ENCODE data around the gene GASK1A. TPM values are rescaled to one million over a fixed set of nuclear protein-coding genes. Genes with fewer than 3 reads are reported as not detected.
A peak's percentile ranks its signal among the peaks of the same experiment; 100 is the strongest.
"Not testable (repeated sequence)": the region's sequence is repeated elsewhere in the genome, so short reads cannot be mapped to it uniquely, and the experiment has no call there.

GASK1A gene
- total RNA-seq, 1 donor from 2014 or later: 1.6 TPM

GRCh38 chr3:42961633-42962032, 17.5 kb upstream of the GASK1A start:
- Histone ChIP-seq H3K27me3 (ENCODE audit: low read depth) (peaks cover 4% of the 10 kb centered on the region), H3K27ac (replicated peaks) (no peak overlapping the region), H3K4me3 (no peak overlapping the region), H3K36me3 (no peaks in the 10 kb centered on the region), H3K9me3 (replicated peaks) (no peaks in the 10 kb centered on the region), H3K4me1 (no peaks in the 10 kb centered on the region)
- intact Hi-C loops (cut with micrococcal nuclease): loop anchor here (5.0 kb wide), 1 partner anchor 196 kb away; no protein-coding TSS in a partner anchor
- DNase-seq: no peak
- TF ChIP-seq CTCF (IDR thresholded peaks at IDR 0.05; ENCODE audit: borderline replicate concordance): peak; percentile 76

GRCh38 chr3:42963269-42963668, 15.8 kb upstream of the GASK1A start:
- no peak for TF ChIP-seq CTCF (IDR thresholded peaks at IDR 0.05; ENCODE audit: borderline replicate concordance)
- H3K27me3 ChIP-seq (ENCODE audit: low read depth): peaks cover 4% of the 10 kb centered on the region
- H3K36me3 ChIP-seq: no peaks in the 10 kb centered on the region
- intact Hi-C loops (cut with micrococcal nuclease): loop anchor here (5.0 kb wide), 1 partner anchor 194 kb away; no protein-coding TSS in a partner anchor
- H3K4me1 ChIP-seq: no peaks in the 10 kb centered on the region
- H3K4me3 ChIP-seq: no peak overlapping the region
- H3K9me3 ChIP-seq (replicated peaks): no peaks in the 10 kb centered on the region
- H3K27ac ChIP-seq (replicated peaks): no peak overlapping the region
- no peak for DNase-seq

- TF ChIP-seq CTCF (IDR thresholded peaks at IDR 0.05; ENCODE audit: borderline replicate concordance): no peak
- DNase-seq: no peak
- Histone ChIP-seq H3K27ac (replicated peaks) (no peak overlapping the region), H3K4me1 (no peaks in the 10 kb centered on the region), H3K36me3 (no peaks in the 10 kb centered on the region), H3K27me3 (ENCODE audit: low read depth) (peaks cover 12% of the 10 kb centered on the region), H3K4me3 (no peak overlapping the region), H3K9me3 (replicated peaks) (no peaks in the 10 kb centered on the region)
- intact Hi-C loops (cut with micrococcal nuclease): loop anchor here (5.0 kb wide), 1 partner anchor 193 kb away; no protein-coding TSS in a partner anchor
Measured at GRCh38 chr3:42964266-42964665, 14.8 kb upstream of the GASK1A start.

- intact Hi-C loops (cut with micrococcal nuclease): no loop called here
Measured at GRCh38 chr3:42970557-42970956, 8.6 kb upstream of the GASK1A start.

GRCh38 chr3:42970976-42971772, 7.9 kb upstream of the GASK1A start:
- Histone ChIP-seq H3K4me1 (no peaks in the 10 kb centered on the region), H3K27ac (replicated peaks) (no peak overlapping the region), H3K27me3 (ENCODE audit: low read depth) (peaks cover 17% of the 10 kb centered on the region), H3K4me3 (no peak overlapping the region), H3K36me3 (no peaks in the 10 kb centered on the region), H3K9me3 (replicated peaks) (peaks cover 21% of the 10 kb centered on the region)
- intact Hi-C loops (cut with micrococcal nuclease): no loop called here
- TF ChIP-seq CTCF (IDR thresholded peaks at IDR 0.05; ENCODE audit: borderline replicate concordance): no peak
- DNase-seq: no peak

More at GRCh38 chr3:42970557-42970956, 8.6 kb upstream of the GASK1A start:
- Histone ChIP-seq H3K36me3 (no peaks in the 10 kb centered on the region), H3K27ac (replicated peaks) (no peak overlapping the region), H3K4me1 (no peaks in the 10 kb centered on the region), H3K27me3 (ENCODE audit: low read depth) (peaks cover 17% of the 10 kb centered on the region), H3K9me3 (replicated peaks) (peaks cover 21% of the 10 kb centered on the region), H3K4me3 (no peak overlapping the region)
- no peak for TF ChIP-seq CTCF (IDR thresholded peaks at IDR 0.05; ENCODE audit: borderline replicate concordance)
- no peak for DNase-seq

DNA sequence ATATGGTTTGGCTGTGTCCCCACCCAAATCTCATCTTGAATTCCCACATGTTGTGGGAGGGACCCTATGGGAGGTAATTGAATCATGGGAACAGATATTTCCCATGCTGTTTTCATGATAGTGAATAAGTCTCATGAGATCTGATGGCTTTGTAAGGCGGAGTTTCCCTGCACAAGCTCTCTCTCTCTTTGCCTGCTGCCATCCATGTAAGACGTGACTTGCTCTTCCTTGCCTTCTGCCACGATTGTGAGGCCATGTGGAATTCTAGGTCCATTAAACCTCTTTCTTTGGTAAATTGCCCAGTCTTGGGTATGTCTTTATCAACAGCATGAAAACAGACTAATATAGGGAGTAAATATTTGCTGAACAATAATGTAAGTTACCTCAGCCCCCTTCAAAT, 4.2 kb upstream of the GASK1A start:
- intact Hi-C loops (cut with micrococcal nuclease); H3K36me3 ChIP-seq; H3K4me3 ChIP-seq; DNase-seq; H3K27ac ChIP-seq (replicated peaks): not testable (repeated sequence)
- Histone ChIP-seq H3K27me3 (ENCODE audit: low read depth) (peaks cover 36% of the 10 kb centered on the region), H3K9me3 (replicated peaks) (peaks cover 27% of the 10 kb centered on the region), H3K4me1 (peaks cover 14% of the 10 kb centered on the region)

Measured in left ventricle myocardium inferior (tissue), 1 donor.